C4-2B (cell line): ENCODE measurements around the gene CEMIP.

Experiments used
- H3K27ac ChIP-seq: fragments of 450-650 bp; 2 replicates; pipeline ENCODE4 v1.5.1; 2017
- ZFX ChIP-seq: fragments of 450-650 bp; IDR thresholded peaks from 2 replicates; pipeline ENCODE4 v1.6.1; 2017
- TF ChIP-seq, protein P1 (sequence below): fragments of 450-650 bp; conservative IDR thresholded peaks from 2 replicates; pipeline ENCODE4 v1.5.1; 2017; ENCODE audit warnings: mild to moderate bottlenecking

The CEMIP gene

DNA sequence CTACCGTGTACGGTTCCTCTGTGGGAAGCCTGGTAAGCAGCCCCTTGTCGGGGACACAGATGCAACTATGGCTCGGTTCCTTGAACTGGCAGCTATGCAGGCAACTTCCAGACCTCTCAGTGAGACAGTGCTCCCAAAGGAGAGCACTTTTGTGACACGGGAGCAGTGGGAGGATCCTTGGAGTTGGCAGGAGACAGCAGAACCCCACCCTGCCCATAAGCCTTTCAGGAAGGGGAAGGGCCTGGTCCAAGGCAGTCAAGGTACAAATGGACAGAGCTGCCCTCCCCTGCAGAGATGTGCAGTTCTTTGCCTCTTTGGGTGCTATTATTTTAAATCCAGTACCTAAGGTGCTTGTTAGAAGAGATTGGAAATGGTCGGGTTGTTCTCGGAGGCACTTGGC, 115.9 kb downstream of the CEMIP start:
- TF ChIP-seq, protein P1, sequence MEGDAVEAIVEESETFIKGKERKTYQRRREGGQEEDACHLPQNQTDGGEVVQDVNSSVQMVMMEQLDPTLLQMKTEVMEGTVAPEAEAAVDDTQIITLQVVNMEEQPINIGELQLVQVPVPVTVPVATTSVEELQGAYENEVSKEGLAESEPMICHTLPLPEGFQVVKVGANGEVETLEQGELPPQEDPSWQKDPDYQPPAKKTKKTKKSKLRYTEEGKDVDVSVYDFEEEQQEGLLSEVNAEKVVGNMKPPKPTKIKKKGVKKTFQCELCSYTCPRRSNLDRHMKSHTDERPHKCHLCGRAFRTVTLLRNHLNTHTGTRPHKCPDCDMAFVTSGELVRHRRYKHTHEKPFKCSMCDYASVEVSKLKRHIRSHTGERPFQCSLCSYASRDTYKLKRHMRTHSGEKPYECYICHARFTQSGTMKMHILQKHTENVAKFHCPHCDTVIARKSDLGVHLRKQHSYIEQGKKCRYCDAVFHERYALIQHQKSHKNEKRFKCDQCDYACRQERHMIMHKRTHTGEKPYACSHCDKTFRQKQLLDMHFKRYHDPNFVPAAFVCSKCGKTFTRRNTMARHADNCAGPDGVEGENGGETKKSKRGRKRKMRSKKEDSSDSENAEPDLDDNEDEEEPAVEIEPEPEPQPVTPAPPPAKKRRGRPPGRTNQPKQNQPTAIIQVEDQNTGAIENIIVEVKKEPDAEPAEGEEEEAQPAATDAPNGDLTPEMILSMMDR: no peak
- no peak for TF ChIP-seq ZFX
- H3K27ac ChIP-seq: no peak overlapping the region

DNA sequence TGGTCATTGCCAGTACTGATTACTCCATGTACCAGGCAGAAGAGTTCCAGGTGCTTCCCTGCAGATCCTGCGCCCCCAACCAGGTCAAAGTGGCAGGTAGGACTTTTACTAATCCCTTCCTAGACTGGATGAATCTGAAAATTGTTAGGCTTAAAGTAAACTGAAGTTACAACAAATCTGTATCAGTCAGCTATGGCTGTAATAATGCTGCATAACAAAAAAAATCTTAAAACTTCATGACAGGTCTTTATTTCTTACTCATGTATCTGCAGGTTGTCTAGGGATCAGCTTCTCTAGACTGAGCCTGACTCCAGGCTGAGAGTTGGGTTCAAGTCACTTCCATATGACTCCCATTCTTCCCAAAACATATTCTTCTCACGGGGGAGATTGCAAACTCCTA, 116.8 kb downstream of the CEMIP start:
- no peak for TF ChIP-seq ZFX
- TF ChIP-seq, protein P1: no peak
- no peak overlapping the region for H3K27ac ChIP-seq

DNA sequence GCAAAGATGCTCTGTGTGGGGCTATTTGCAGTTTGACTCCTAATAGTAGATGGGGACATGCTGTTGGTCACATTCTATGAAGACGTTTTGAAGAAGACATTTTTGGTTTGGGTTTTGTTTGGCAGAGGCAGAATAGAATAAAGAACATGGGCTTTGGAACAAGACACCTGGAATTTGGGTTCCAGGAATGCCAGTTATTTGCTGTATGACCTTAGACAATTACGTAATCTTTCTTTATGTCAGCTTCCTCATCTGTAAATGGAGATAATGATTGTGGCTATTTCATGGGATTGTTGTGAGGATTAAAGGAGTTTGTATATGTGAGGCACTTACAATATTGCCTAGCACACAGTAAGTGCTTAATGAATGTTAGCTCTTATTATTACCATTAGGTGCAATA, 118.9 kb downstream of the CEMIP start:
- no peak for TF ChIP-seq ZFX
- TF ChIP-seq, protein P1: no peak
- no peak overlapping the region for H3K27ac ChIP-seq

DNA sequence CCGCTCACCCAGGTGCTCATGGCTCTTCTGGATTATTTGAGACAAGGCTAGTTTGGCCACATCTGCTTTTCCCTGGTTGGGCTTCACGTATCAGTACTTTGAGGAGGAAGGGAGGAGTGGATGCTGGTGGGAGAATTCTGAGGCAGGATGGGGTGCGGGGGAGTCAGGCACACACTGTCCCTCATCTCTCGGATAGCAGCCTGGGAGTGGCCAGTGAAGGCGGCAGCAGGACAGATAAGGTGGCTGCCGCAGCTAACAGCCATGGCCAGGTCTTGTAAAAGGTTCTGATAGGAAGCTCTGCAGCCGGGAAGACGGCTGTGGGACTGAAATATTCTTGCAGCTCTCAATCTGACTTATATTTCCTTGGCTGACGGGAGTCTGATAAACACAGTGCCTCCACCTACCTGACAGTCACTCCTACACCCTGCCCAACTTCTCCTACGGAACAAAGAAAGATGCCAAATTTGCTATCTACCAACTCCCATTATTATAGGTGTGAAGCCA, 123.2 kb downstream of the CEMIP start:
- no peak overlapping the region for H3K27ac ChIP-seq
- TF ChIP-seq, protein P1: no peak
- TF ChIP-seq ZFX: no peak

DNA sequence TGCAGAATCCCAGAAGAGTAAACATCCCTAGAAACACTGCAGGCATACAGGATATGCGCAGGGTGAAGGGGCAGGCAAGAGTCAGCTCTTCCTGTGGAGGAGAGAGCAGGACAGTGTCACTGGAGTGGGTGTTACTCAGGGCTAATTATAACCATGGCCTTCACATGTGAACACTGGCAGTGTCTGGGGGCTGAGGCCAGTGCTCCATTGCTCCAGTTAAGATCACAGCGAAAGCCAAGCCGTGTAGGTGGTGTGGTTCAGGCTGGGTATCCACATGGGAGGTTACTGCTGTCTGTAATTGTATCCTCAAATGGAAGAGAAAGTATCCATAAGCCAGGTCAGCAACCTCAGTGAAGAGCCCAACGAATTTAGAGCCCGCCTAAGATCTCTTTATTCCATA, 125.8 kb downstream of the CEMIP start:
- TF ChIP-seq ZFX: no peak
- TF ChIP-seq, protein P1: no peak
- no peak overlapping the region for H3K27ac ChIP-seq

DNA sequence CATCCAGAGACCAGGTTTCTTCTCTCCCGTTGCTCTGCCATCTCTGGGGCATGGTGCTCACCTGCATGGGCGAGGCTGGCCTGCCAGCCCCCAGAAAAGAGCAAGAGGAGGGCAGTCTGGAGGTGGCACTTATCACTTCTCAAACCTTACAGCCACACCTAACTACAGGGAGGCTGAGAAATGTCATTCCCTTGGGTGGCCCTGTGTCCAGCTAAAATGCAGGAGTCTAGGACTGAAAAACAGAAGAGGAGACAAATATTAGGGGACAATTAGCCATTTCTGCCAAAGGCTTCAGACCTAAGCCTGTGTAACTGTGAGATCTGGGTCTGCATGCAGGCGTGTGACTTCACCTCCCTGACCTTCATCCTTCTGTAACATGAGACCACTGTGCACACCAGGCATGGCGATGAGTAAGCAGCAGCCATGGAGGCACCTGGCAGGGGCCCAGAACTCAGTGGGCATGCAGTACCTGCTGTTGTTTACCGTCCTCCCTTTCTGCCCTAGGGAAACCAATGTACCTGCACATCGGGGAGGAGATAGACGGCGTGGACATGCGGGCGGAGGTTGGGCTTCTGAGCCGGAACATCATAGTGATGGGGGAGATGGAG, 127.1 kb downstream of the CEMIP start:
- no peak for TF ChIP-seq ZFX
- TF ChIP-seq, protein P1: no peak
- peak overlapping the region; percentile 73 for H3K27ac ChIP-seq

DNA sequence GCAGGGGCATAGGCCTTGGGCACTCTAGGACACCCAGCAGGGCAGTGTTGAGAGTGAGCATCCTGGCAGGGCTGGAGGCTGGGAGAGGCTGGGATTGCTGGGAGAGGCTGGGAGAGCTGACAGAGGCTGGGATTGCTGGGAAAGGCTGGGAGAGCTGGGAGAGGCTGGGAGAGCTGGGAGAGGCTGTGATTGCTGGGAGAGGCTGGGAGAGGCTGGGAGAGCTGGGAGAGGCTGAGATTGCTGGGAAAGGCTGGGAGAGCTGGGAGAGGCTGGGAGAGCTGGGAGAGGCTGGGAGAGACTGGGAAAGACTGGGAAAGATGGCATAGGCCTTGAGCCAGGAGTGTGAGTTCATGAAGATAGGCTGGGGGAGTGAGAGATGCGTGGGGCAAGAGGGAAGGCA, 132.7 kb downstream of the CEMIP start:
- TF ChIP-seq, protein P1: no peak
- TF ChIP-seq ZFX: no peak
- H3K27ac ChIP-seq: no peak overlapping the region
